Progenitor cell of endocrine pancreas (in vitro differentiated cells): Measurements from ENCODE around the gene ZNF382. TPM values are rescaled to one million over a fixed set of nuclear protein-coding genes. Genes with fewer than 3 reads are reported as not detected.
A peak's percentile ranks its signal among the peaks of the same experiment; 100 is the strongest.
"Not testable (repeated sequence)": the region's sequence is repeated elsewhere in the genome, so short reads cannot be mapped to it uniquely, and the experiment has no call there.

Experiments used
- DNase-seq: peaks from one replicate; pipeline ENCODE4 v3.0.0; 2021; ENCODE audit warnings: low spot score; ENCODE audit not compliant: unreplicated experiment
- H3K27ac Mint-ChIP-seq: 2 replicates; pipeline ENCODE4 v1.8.0; 2021; ENCODE audit warnings: mild to moderate bottlenecking, moderate library complexity, mixed read lengths
- H3K27me3 Mint-ChIP-seq: 2 replicates; pipeline ENCODE4 v1.8.0; 2021; ENCODE audit warnings: mixed read lengths
- H3K36me3 Mint-ChIP-seq: 2 replicates; pipeline ENCODE4 v1.8.0; 2022; ENCODE audit warnings: mixed read lengths; ENCODE audit not compliant: insufficient read depth
- H3K4me1 Mint-ChIP-seq: 2 replicates; pipeline ENCODE4 v1.8.0; 2021; ENCODE audit warnings: low read depth, mixed read lengths
- H3K4me3 Mint-ChIP-seq: 2 replicates; pipeline ENCODE4 v1.8.0; 2021; ENCODE audit warnings: low read depth, mild to moderate bottlenecking, moderate library complexity, mixed read lengths
- H3K9me3 Mint-ChIP-seq: 2 replicates; pipeline ENCODE4 v1.8.0; 2021; ENCODE audit warnings: low read depth, mixed read lengths
- CTCF ChIP-seq: fragments of 200-600 bp; sonication (generic); IDR thresholded peaks from one replicate; pipeline ENCODE4 v1.5.0; 2021; ENCODE audit warnings: antibody characterized with exemption, mild to moderate bottlenecking; ENCODE audit not compliant: unreplicated experiment
- total RNA-seq: library from RNA; stranded (reverse); gene quantifications from 2 replicates; pipeline ENCODE4 v1.2.1, GENCODE V29; 2021

The ZNF382 gene
- total RNA-seq, 1 donor from 2014 or later: 21.6 TPM

- no peak for DNase-seq
- TF ChIP-seq CTCF: no peak
- H3K36me3 Mint-ChIP-seq: peaks cover 23% of the 10 kb centered on the region
- H3K27ac Mint-ChIP-seq: peak overlapping the region; percentile 98
- no peaks in the 10 kb centered on the region for H3K9me3 Mint-ChIP-seq
- H3K4me1 Mint-ChIP-seq: peaks cover 25% of the 10 kb centered on the region
- no peaks in the 10 kb centered on the region for H3K27me3 Mint-ChIP-seq
- H3K4me3 Mint-ChIP-seq: peak overlapping the region; percentile 91
Observed at GRCh38 chr19:36573895-36574720, 31.0 kb upstream of the ZNF382 start.

- H3K36me3 Mint-ChIP-seq: peaks cover 23% of the 10 kb centered on the region
- TF ChIP-seq CTCF: no peak
- H3K9me3 Mint-ChIP-seq: no peaks in the 10 kb centered on the region
- H3K27ac Mint-ChIP-seq: peak overlapping the region; percentile 98
- H3K4me3 Mint-ChIP-seq: peak overlapping the region; percentile 91
- DNase-seq: no peak
- peaks cover 25% of the 10 kb centered on the region for H3K4me1 Mint-ChIP-seq
- no peaks in the 10 kb centered on the region for H3K27me3 Mint-ChIP-seq
Observed at GRCh38 chr19:36574741-36575140, 30.4 kb upstream of the ZNF382 start.

- Mint-ChIP-seq H3K9me3 (peaks cover 3% of the 10 kb centered on the region), H3K4me3 (no peak overlapping the region)
Observed at GRCh38 chr19:36577271-36577996, 27.7 kb upstream of the ZNF382 start.

GRCh38 chr19:36579255-36579654 is 25.9 kb upstream of the ZNF382 start:
- H3K27ac Mint-ChIP-seq: no peak overlapping the region
- no peaks in the 10 kb centered on the region for H3K27me3 Mint-ChIP-seq
- H3K9me3 Mint-ChIP-seq: peaks cover 3% of the 10 kb centered on the region
- no peak overlapping the region for H3K4me3 Mint-ChIP-seq
- peaks cover 9% of the 10 kb centered on the region for H3K4me1 Mint-ChIP-seq
- H3K36me3 Mint-ChIP-seq: peaks cover 31% of the 10 kb centered on the region
- no peak for DNase-seq
- TF ChIP-seq CTCF: no peak

More at GRCh38 chr19:36577271-36577996, 27.7 kb upstream of the ZNF382 start:
- H3K4me1 Mint-ChIP-seq: peaks cover 17% of the 10 kb centered on the region
- H3K27me3 Mint-ChIP-seq: no peaks in the 10 kb centered on the region
- DNase-seq: no peak
- peaks cover 31% of the 10 kb centered on the region for H3K36me3 Mint-ChIP-seq
- H3K27ac Mint-ChIP-seq: no peak overlapping the region
- TF ChIP-seq CTCF: no peak

GRCh38 chr19:36602681-36603080 is 2.4 kb upstream of the ZNF382 start:
- not testable (repeated sequence) for DNase-seq, H3K27me3 Mint-ChIP-seq, H3K36me3 Mint-ChIP-seq, H3K4me3 Mint-ChIP-seq, H3K27ac Mint-ChIP-seq, H3K9me3 Mint-ChIP-seq
- peaks cover 13% of the 10 kb centered on the region for H3K4me1 Mint-ChIP-seq
